Retinal pigment epithelial cell (primary cell): ENCODE data around the gene ALDOB.

Experiments
- DNase-seq: peaks from one replicate; pipeline ENCODE4 v3.0.0-alpha.2; 2010; ENCODE audit warnings: low read depth
- H3K4me3 ChIP-seq: 2 replicates; pipeline ENCODE4 v1.5.1; 2011; ENCODE audit warnings: mild to moderate bottlenecking, low read length, control low read depth, moderate library complexity
- TF ChIP-seq, protein P1 (sequence below): conservative IDR thresholded peaks from 2 replicates; pipeline ENCODE4 v1.5.1; 2011; ENCODE audit warnings: low read depth, low read length, control low read depth, inconsistent platforms

The ALDOB gene

DNA sequence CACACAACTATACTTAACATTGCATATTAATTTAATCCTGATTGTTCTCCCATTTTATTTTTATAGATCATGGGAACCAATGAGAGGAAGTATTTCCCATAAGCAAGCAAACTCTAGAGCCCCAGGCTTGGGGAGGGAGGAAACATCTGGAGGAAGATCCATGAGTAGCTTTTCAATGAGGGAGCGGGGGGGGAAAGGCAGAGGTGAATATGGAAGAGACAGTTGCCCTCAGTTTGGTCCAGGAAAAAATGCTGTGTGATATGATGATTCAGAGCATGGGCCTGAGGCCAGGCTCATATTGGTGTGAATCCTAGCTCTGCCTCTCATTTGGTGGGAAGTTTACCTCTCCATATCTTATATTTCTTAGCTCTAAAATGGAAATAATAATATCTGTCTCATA is 42.2 kb upstream of the ALDOB start:
- no peak overlapping the region for H3K4me3 ChIP-seq
- TF ChIP-seq, protein P1, sequence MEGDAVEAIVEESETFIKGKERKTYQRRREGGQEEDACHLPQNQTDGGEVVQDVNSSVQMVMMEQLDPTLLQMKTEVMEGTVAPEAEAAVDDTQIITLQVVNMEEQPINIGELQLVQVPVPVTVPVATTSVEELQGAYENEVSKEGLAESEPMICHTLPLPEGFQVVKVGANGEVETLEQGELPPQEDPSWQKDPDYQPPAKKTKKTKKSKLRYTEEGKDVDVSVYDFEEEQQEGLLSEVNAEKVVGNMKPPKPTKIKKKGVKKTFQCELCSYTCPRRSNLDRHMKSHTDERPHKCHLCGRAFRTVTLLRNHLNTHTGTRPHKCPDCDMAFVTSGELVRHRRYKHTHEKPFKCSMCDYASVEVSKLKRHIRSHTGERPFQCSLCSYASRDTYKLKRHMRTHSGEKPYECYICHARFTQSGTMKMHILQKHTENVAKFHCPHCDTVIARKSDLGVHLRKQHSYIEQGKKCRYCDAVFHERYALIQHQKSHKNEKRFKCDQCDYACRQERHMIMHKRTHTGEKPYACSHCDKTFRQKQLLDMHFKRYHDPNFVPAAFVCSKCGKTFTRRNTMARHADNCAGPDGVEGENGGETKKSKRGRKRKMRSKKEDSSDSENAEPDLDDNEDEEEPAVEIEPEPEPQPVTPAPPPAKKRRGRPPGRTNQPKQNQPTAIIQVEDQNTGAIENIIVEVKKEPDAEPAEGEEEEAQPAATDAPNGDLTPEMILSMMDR, result no peak
- DNase-seq, result no peak

DNA sequence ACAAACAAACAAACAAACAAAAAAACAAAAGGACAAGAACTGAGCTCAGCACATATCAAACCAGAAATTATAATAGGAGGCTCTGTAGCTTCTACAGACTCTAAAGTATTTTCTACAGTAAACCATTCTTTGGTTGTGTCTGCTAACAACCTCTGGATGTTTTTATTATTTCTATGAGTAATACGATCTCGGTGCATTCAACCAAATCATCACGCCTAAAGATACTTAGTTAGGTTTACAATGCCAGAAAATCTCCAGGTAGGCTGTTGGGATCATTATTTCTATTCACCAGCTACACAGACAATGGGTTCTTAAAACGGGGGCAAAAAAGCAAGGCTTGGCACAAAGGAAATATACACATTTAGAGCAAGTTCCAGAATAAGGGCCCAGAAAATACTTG is 41.6 kb upstream of the ALDOB start:
- no peak for DNase-seq
- TF ChIP-seq, protein P1, result no peak
- H3K4me3 ChIP-seq, result no peak overlapping the region

DNA sequence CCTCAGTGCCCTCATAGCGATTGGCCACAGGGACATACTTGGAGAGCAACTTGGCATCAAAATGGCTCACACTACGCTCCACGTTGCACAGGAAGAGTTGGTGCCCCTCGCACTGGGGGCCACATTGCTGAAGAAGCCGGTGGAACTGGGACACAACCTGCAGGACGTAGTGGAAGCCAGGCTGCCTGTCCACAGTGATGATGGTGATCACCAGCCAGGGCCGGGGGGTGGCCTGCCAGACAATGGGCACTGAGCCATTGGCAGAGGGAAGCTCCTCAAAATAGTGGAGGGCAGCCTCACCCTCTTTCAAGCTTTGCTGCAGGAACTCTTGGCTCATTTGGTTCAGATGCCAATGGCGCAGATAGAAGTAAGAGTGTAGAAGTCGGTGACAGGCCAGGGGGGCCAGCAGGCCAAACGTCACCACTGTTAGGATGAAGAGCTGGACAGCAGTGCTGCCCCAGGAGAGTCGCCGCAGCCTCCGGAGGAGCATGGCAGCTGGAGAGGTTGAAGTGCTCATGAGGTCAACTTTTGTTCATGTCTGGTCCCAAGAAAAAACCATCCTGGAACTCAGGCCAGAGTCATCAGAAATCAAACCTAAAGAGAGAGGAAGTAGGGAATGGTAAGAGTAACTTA is 41.1 kb upstream of the ALDOB start:
- no peak overlapping the region for H3K4me3 ChIP-seq
- TF ChIP-seq, protein P1, result no peak
- no peak for DNase-seq

DNA sequence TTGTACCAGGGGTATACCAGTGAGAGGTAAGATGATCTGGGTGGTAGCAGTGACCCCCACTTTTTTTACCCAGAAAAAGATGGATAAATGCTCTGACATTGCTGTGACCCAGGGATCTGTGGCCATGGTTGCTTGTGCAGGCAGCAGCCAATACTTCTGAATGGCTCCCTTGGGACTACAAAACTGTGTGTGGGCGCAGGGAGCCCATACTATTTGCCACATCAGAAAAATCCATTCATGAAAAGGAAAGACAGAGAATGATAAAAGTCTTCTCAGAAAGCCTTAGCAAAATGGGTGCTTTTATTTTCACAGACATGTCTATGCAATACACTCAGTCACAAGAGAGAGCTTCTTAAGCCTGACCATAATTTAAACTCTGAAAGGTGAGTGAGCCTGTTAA is 37.3 kb upstream of the ALDOB start:
- TF ChIP-seq, protein P1, result no peak
- H3K4me3 ChIP-seq, result no peak overlapping the region
- no peak for DNase-seq

DNA sequence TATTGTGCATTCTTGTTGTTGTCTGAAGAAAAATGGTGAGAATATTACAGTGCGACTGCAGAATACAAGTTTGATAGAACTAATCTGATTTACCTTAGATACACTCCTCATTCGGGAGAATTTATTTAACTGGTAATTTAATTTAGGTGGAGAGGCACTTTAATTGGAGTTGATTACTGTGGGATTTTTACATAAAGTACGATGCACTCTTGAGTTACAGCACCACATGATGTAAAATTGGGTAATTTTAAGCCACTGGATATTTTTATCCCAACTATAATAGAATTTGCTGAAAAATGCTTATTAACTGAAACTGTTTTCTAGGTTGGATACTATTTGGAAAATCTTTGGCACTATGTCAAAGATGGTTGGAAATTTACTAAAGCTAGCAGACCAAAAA is 35.4 kb upstream of the ALDOB start:
- DNase-seq, result no peak
- no peak overlapping the region for H3K4me3 ChIP-seq
- TF ChIP-seq, protein P1, result no peak

DNA sequence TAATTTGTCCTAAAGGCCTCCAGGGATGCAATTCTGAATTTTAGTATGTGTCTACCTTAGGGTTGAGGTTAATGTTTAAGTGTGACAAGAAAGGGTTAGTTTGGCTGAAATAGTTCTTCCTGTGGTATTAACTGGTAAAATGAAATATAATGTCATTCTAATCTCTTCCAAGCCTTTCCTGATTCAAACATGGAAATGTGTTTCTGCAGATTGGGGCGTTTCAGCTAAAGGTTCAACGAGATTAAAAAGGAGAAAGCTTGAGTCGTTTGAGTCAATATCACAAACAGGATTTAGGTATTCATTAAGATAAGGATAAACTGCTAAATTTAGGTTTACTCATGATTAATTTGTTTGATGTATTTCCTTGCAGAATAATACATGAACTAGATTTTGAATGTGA is 34.4 kb upstream of the ALDOB start:
- H3K4me3 ChIP-seq, result no peak overlapping the region
- DNase-seq, result no peak
- TF ChIP-seq, protein P1, result no peak

DNA sequence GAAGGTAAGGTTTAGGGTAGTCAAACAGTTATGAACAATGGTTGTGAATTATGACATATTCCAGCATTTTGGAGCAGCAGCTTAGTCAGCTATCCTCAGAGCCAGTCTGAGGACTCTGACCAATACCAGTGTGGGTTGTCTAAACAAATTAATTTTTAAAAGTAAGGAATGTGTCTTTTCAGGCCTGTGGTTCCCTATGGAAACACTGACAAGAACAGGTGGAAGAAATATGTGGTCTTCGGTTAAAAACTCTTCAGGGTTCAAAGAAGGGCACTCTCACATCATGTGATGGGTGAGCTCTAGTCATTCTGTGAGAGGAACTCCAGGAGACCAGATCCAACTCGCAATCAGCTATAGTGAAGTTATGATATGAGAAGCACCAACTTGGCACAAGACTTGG is 33.5 kb upstream of the ALDOB start:
- TF ChIP-seq, protein P1, result no peak
- DNase-seq, result no peak

More for the DNA sequence above, 33.5 kb upstream of the ALDOB start:
- no peak overlapping the region for H3K4me3 ChIP-seq
